ENCODE data around the gene IL15. TPM values are rescaled to one million over a fixed set of nuclear protein-coding genes. Genes with fewer than 3 reads are reported as not detected.

The IL15 gene
- total RNA-seq, 6 donors from 2014 or later = 2.1 to 12.1 (median 7.4) TPM

- H3K36me3 ChIP-seq = no peaks in the 10 kb centered on the region
- 21 to 39% methylated on average over 4 of the region's 4 CpGs for WGBS, 2 donors
- DNase-seq = no peak
- no peaks in the 10 kb centered on the region for H3K27me3 ChIP-seq
- H3K27ac ChIP-seq = peak overlapping the region in 2 of 4 donors; percentile 37 to 40
- no peak overlapping the region for H3K4me3 ChIP-seq
- TF ChIP-seq CTCF (IDR thresholded peaks at IDR 0.05) (no peak), EP300 (IDR thresholded peaks at IDR 0.05) (no peak), POLR2A (IDR thresholded peaks at IDR 0.05) (no peak), POLR2AphosphoS5 (IDR thresholded peaks at IDR 0.05) (no peak)
- ATAC-seq (ENCODE audit: low FRiP score in 2 of 2) = no peak
- H3K9me3 ChIP-seq = no peaks in the 10 kb centered on the region
- peaks cover 0 to 8% (median 1%) of the 10 kb centered on the region in 4 donors for H3K4me1 ChIP-seq
These were observed 15.9 kb downstream of the IL15 start for GRCh38 chr4:141652161-141652778.

- peak; percentile 37 to 48 for ATAC-seq (ENCODE audit: low FRiP score in 2 of 2)
- H3K9me3 ChIP-seq = no peaks in the 10 kb centered on the region
- TF ChIP-seq POLR2AphosphoS5 (IDR thresholded peaks at IDR 0.05) = peak in 1 of 2 donors; percentile 76
- TF ChIP-seq EP300 (IDR thresholded peaks at IDR 0.05) = peak in 2 of 4 donors; percentile 36 to 49
- TF ChIP-seq POLR2A (IDR thresholded peaks at IDR 0.05) = no peak
- peak in 4 of 6 experiments; percentile 12 to 34 (median 20) for TF ChIP-seq CTCF (IDR thresholded peaks at IDR 0.05)
- peak overlapping the region in 1 of 4 donors; percentile 20 for H3K27ac ChIP-seq
- peaks cover 0 to 8% (median 3%) of the 10 kb centered on the region in 4 donors for H3K4me1 ChIP-seq
- no peaks in the 10 kb centered on the region for H3K36me3 ChIP-seq
- H3K27me3 ChIP-seq = no peaks in the 10 kb centered on the region
- no peak overlapping the region for H3K4me3 ChIP-seq
- peak in 1 of 2 donors; percentile 35 for DNase-seq
These were observed 17.7 kb downstream of the IL15 start for GRCh38 chr4:141654098-141654497.

DNA sequence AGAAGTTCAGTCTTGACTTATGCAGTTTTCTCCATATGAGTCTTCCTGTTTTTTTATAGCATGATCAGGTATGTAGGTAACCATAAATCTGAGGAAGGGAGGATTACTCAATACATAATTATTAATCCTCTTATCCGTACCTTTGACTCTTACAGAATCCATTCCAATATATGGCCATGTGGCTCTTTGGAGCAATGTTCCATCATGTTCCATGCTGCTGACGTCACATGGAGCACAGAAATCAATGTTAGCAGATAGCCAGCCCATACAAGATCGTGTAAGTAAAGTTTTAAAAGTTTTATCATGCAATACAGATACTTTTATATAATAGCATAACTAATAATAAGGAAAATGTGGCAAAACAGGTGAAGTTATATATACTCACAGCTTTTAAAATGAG lies 19.6 kb downstream of the IL15 start:
- H3K27ac ChIP-seq = no peak overlapping the region
- peaks cover 0 to 8% (median 3%) of the 10 kb centered on the region in 4 donors for H3K4me1 ChIP-seq
- H3K4me3 ChIP-seq = no peak overlapping the region
- no peaks in the 10 kb centered on the region for H3K9me3 ChIP-seq
- no peak for DNase-seq
- H3K27me3 ChIP-seq = no peaks in the 10 kb centered on the region
- no peak for ATAC-seq (ENCODE audit: low FRiP score in 2 of 2)
- 90 to 97% methylated on average over 3 of the region's 3 CpGs for whole genome bisulfite sequencing, 2 donors
- TF ChIP-seq EP300 (IDR thresholded peaks at IDR 0.05) (no peak), POLR2AphosphoS5 (IDR thresholded peaks at IDR 0.05) (no peak)
- no peaks in the 10 kb centered on the region for H3K36me3 ChIP-seq

DNA sequence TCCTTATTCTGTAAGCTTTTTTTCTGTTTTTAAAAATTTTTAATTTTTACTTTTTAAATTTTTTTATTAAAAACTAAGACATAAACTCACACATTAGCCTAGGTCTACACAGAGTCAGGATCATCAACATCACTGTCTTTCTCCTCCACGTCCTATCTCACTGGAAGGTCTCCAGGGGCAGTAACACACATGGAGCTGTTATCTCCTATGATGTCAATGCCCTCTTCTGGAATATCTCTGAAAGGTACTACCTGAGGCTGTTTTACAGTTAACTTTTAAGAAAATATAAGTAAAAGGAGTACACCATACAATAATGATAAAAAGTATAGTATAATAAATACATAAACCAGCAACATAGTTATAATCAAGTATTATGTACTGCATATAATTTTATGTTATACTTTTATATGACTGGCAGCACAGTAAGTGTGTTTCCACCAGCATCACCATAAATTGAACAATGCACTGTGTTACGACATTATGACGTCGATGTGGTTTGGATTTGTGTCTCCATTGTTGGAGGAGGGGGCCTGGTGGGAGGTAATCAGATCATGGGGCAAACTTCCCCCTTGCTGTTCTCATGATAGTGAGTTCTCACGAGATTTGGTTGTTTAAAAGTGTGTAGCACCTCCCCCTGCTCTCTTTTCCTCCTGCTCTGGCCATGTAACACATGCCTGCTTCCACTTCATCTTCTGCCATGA lies 21.3 kb downstream of the IL15 start:
- Histone ChIP-seq H3K36me3 (no peaks in the 10 kb centered on the region), H3K9me3 (no peaks in the 10 kb centered on the region), H3K27me3 (no peaks in the 10 kb centered on the region), H3K27ac (no peak overlapping the region), H3K4me3 (no peak overlapping the region), H3K4me1 (peaks cover 0 to 6% (median 3%) of the 10 kb centered on the region in 4 donors)
- no peak for ATAC-seq (ENCODE audit: low FRiP score in 2 of 2)
- 81 to 84% methylated on average over 5 of the region's 5 CpGs for WGBS, 2 donors
- no peak for DNase-seq
- TF ChIP-seq POLR2A (IDR thresholded peaks at IDR 0.05) (no peak), CTCF (IDR thresholded peaks at IDR 0.05) (no peak), POLR2AphosphoS5 (IDR thresholded peaks at IDR 0.05) (no peak), EP300 (IDR thresholded peaks at IDR 0.05) (no peak)

DNA sequence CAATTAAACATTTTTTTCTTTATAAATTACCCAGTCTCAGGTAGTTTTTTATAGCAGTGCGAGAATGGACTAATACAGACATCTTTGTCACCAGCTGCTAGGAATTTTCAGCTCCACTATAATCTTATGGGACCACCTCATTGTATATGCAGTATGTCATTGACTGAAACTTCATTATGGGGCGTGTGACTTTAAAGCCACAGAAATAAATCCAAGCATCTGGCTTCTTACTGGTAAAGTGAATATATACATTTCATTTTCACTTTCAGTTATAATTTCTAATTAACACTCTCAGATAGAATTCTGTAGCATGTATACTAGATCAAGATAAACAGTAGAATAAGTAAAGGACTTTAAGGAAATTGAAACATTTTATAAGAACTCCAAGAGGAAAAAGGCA lies 21.9 kb downstream of the IL15 start:
- H3K9me3 ChIP-seq = no peaks in the 10 kb centered on the region
- no peak for ATAC-seq (ENCODE audit: low FRiP score in 2 of 2)
- H3K36me3 ChIP-seq = no peaks in the 10 kb centered on the region
- H3K27ac ChIP-seq = no peak overlapping the region
- DNase-seq = no peak
- peaks cover 0 to 6% (median 3%) of the 10 kb centered on the region in 4 donors for H3K4me1 ChIP-seq
- 93 to 97% methylated on average over 2 of the region's 2 CpGs for WGBS, 2 donors
- no peak overlapping the region for H3K4me3 ChIP-seq
- H3K27me3 ChIP-seq = no peaks in the 10 kb centered on the region
- TF ChIP-seq CTCF (IDR thresholded peaks at IDR 0.05) (no peak), POLR2AphosphoS5 (IDR thresholded peaks at IDR 0.05) (no peak), EP300 (IDR thresholded peaks at IDR 0.05) (no peak), POLR2A (IDR thresholded peaks at IDR 0.05) (no peak)
